NCI-H1694 (cell line): ENCODE results near the gene SLC22A12.

Experiments
- DNase-seq: peaks from one replicate; lab custom pipeline; 2025; lab: John Stamatoyannopoulos, UW

Gene SLC22A12

DNA sequence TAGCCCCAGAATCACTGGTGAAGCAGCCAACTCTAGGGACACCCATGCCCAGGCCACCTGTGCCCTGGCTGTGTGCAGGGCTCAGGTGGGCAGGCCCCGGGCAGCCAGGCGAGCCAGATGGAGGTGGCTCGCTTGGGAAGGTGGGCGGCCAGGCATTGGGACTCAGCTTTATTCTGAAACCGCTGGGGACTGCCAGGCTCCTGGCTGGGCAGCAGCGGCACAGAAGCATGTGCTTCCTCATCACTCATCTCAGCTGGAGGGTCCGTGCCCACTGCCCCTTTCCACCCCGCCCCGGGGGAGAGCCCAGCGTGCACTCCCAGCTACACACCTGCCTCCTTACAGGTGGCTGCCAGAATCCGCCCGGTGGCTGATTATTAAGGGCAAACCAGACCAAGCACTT is 27.1 kb upstream of the SLC22A12 start:
- DNase-seq: no peak

DNA sequence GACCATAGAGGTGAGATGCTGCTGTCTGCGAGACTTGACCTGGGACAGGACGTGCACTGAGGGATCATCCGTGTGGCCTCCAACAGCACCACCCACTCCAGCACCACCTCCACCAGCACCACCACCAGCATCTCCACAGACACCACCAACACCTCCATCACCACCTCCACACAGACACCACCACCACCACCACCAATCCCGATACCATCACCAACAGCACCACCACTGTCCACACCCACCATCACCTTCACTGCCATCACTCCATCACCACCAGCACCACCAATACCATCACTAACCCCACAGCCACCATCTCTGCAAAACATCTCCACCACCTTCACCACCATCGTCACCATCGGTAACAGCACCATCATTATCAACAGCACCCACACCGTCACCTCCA is 26.6 kb upstream of the SLC22A12 start:
- no peak for DNase-seq

DNA sequence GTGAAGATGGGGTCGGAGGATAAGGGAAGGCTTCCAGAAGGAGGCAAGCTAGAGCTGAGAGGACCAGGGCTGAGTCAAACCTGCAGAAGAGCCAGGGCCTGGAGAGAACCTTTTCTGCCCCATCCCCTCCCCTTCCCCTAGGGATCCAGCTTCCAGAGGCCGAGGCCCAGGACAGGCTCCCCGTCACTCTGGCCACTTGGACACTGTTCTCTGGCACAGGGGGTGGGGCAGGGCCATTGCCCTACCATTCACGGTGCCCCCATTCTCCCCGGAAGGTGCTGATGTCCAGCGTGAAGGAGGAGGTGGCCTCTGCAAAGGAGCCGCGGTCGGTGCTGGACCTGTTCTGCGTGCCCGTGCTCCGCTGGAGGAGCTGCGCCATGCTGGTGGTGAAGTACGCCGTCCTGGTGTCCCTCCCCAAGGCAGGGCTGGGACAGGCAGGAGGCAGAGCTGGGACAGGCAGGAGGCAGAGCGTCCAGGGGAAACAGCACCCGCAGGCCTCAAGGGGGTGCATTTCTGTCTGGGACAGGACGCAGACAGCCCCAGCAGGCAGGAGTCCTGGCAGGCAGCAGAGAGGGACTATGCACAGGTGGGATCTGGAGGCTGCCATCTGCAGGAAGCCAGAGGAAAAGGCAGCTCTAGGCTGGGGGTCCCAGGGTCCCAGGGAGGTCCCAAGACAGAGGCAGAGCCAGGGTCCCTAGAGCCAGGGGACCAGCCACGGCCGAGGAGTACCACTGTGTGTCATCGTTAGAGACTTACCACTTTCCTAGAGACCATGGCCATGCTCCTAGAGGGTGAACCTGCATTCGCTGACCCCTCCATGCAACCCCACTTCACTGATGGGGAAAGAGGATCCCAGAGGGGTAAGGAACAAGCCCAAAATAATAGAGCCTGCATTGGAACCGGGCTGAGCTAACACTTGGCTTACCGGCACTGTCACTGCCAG is 25.8 kb upstream of the SLC22A12 start:
- DNase-seq: no peak

DNA sequence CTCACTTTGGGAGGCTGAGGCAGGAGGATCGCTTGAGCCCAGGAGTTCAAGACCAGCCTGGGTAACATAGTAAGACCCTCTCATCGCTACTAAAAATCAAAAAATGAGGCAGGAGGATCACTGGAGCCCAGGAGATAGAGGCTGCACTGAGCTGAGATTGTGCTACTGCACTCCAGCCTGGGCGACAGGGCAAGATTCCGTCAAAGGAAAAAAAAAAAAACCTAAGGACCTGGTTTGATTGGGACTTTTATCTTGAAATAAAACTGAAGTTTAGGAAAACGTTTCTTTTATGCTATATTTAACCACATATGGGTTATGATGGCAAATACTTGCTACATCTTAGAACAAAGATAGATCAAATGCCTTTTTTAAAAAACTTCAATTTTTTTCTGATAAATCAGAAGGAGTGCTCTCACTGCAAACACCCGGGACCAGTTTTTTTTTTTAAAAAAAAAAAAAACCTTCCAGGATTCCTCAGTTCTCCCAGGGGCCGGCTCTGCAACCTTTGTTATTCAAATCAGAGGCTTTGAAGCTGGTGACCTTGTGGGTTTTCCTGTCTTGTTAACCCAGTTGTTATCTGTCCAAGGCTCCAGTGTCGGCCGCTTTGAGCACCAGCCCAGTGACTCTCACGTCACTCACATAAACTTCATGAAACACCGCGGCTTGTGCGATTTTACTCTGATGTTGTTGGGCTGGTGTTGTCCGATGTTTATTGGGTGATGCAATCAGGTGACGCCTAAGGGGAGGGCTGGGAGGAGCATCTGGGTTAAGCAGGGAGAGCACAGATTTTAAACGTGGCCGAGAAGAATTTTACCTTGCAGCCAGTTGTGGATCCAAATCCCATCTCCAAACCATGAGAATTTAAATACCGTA is 24.7 kb upstream of the SLC22A12 start:
- peak; percentile 52 for DNase-seq

DNA sequence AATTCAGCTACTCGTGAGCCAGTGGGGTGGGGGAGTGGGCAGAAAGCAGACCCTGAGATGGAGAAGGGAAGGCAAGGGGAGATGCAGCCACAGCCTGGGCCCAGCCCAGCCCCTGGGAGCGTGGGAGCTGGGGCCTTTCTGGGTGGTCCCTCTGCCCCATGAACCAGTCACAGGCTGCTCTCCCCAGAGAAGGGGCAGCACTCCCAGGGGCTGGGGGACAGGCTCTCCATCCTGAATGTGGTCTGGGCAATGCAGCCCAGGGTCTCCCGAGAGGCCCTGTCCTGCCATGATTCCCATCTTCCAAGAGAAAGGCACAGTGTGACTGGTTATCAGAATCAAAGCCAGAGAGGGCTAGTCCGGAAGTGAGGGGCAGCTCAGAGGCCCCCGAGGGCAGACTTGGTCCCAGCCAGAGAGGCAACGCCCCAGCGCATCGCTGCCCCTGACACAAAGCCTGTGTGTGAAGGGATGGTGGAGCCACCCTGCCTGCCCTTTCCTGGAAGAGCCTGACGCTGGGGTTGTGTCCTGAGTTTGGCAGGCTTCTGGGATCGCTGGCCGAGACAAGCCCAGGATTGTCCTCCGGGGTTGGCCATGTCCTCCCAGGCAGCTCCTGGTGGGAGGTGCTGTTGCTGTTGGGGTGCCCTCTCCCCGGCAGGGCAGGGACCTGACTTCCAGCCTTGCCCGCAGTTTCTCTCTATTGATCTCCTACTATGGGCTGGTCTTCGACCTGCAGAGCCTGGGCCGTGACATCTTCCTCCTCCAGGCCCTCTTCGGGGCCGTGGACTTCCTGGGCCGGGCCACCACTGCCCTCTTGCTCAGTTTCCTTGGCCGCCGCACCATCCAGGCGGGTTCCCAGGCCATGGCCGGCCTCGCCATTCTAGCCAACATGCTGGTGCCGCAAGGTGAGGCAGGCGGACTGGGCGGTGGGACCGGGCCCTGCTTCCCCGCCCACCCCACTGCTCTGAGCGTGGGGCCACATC is 23.8 kb upstream of the SLC22A12 start:
- DNase-seq: no peak

- DNase-seq: no peak
Observed at GRCh38 chr11:64568041-64568571, 22.9 kb upstream of the SLC22A12 start.

- DNase-seq: no peak
Observed at GRCh38 chr11:64568584-64569140, 22.4 kb upstream of the SLC22A12 start.

- DNase-seq: peak; percentile 72
Observed at GRCh38 chr11:64569300-64569970, 21.6 kb upstream of the SLC22A12 start.

- no peak for DNase-seq
Observed at GRCh38 chr11:64570341-64570740, 20.7 kb upstream of the SLC22A12 start.

DNA sequence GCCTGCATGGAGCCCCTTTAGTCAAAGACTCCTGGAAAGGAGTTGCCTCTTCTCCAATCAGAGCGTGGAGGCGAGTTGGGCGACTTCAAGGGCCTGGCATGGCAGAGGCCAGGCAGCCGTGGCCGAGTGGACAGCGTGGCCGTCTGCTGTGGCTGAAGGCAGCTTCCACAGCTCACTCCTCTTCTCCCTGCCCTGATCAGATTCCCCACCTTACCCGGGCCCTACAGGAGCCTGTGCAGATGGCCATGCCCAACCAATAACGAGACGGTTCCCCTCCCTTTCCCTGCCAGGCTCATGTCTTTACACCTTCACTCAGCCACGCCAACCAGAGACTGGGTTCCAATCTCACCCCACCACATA is 20.0 kb upstream of the SLC22A12 start:
- no peak for DNase-seq

GRCh38 chr11:64571410-64572091 is 19.5 kb upstream of the SLC22A12 start:
- DNase-seq: no peak

DNA sequence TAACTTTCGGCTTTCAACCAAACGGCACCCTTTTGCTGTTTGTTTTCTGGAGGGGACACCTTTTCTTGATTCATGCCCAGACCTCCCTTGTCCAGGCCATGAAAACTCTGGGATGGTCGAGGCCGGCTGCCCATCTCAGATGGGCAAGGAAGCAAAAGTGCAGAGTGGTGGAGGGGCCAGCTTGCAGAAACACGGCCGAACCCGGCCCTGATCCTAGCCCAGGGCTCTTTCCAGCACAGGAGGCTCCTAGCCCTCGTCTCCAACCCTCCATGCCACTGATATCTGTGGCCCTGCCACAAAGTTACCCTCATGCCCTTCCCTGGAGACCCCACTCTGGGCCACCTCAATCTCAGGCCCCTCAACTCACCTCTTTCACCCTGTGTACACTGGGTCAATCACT is 18.9 kb upstream of the SLC22A12 start:
- no peak for DNase-seq

DNA sequence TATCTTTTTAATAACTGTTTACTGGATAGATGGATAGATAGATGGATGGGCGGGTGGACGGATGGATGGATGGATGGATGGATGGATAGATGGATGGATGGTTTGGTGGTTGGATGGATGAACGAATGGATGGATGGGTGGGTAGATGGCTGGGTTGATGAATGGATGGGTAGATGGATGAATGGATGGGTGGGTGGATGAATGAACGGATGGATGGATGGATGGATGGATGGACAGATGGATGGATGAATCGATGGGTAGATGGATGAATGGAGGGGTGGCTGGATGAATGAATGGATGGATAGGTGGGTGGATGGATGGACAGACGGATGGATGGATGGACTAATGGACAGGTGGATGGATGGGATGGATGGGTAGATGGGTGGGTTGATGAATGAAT is 13.8 kb upstream of the SLC22A12 start:
- DNase-seq: no peak

DNA sequence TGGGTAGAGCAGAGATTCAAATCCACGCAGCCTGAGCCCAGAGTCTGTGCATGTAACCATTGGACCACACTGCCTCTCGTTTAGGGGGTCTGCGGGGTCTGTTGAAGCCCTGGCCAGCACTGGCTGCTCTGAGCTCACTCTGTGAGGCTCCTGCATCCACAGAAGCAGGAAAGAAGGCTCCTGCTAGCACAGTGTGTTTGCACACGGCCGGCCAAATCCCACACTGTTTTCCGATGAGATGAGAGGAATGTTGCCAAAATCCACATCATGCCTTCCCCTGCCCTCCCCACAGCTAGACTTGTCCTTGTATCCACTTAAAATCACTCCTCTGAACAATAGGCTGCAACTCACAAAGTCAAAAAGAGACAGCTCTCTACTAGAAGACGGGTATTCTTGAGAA is 10.6 kb upstream of the SLC22A12 start:
- DNase-seq: no peak

DNA sequence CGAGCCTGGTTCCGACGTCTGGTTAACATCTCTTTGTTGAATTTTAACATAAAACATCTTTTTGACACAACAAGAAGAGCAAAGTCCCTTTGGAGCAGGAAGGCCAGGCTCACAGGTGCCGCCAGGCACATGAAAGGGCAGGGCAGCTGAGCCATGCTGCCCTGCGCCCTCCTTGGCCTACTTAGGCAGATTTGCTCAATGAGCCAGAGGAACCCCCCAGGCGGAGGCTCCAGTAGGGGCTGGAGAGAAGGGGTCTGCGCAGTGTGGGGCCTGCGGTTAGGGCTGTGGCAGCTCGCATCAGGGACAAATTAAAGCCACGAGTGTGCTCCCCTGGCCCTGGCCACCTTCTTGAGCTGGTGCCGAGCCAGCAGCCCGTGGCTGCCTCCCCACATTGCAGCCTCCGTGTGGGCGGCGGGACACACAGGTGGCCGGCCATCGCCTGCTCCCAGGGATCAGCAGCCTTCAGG is 9.9 kb upstream of the SLC22A12 start:
- no peak for DNase-seq

GRCh38 chr11:64582885-64583284 is 8.1 kb upstream of the SLC22A12 start:
- no peak for DNase-seq

DNA sequence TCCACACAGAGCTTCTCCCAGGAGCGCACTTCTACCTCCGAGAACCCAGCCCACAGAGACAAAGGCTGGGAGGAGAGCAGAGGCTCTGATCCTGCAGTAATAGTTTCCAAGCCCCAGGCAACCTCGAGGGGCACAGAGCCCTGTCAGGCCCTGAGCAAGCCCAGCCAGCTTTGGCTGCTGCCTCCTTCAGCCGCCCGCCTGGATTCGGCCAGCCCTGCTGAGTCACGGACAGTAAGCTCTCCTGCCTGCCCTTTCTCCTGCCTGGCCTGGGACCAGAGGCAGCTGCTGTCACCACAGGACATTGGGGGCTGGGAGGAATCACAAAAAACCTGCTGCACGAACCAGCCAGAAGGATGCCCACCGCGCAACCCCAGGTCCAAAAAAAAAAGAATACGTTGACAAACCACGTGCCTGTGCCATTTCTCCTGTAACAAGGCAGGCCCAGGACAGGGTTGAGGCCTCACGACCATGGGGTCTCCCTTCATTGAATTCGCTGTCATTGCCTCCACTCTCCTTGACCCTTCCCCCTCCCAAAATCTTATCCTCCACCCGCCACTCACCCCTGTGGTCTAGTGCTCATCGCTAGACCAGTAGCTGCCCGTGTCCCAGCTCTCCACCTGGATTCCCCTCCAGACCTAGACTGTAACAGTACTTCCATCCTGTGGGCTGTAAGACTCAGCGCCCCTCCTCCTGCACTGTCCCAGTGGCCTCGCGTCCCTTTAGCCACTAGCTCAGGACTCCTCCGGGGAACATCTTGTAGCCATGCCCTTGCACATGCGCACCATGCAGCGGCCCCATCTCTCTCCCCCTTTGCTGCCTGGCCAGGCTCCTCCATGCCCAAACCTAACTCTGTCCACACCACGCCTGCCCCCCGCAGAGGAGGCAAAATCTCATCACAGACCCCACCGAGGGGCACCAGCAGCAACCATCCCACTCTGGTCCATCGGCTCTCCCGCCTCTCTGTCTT is 7.4 kb upstream of the SLC22A12 start:
- no peak for DNase-seq

DNA sequence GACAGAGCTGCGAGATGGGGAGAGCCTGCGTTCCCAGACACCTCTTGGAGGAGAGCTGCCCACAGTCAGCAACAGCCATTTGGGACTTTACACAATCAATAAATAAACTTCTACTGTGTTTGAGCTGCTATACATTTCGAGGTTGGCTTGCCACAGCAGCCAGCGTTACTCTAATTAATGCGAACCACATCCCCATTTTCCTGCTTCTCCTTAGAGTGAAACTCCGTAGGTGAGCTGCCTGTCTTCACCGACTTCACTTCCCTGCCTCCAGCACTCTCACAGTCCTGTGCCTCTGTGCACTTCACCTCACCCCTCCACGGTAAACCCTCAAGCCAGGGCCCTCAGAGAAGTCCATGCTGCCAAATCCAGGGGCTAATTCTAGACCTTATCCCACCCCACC is 5.9 kb upstream of the SLC22A12 start:
- DNase-seq: no peak

- DNase-seq: no peak
Observed at GRCh38 chr11:64586366-64586765, 4.7 kb upstream of the SLC22A12 start.
